K562 (cell line): ENCODE data around the gene SLC22A4. TPM values are rescaled to one million over a fixed set of nuclear protein-coding genes. Genes with fewer than 3 reads are reported as not detected.

Experiments
- ADNP ChIP-seq: fragments of 200-800 bp; sonication (Bioruptor generic); IDR thresholded peaks from 2 replicates; pipeline ENCODE4 v1.6.1; 2016; ENCODE audit warnings: missing genetic modification characterization, missing compliant biosample characterization
- ARID1B ChIP-seq: fragments of 450-650 bp; IDR thresholded peaks from 2 replicates; pipeline ENCODE4 v1.6.1; 2016; ENCODE audit warnings: antibody characterized with exemption, mild to moderate bottlenecking, inconsistent platforms
- CBFB ChIP-seq: sonication (generic); formaldehyde crosslinking; IDR thresholded peaks from 2 replicates; pipeline ENCODE4 v1.4.0; 2020; ENCODE audit warnings: mild to moderate bottlenecking, missing genetic modification reagents
- DLX4 ChIP-seq: fragments of 250-450 bp; sonication (Bioruptor Pico); IDR thresholded peaks from 2 replicates; pipeline ENCODE4 v1.6.1; 2021; ENCODE audit warnings: mild to moderate bottlenecking
- E2F3 ChIP-seq: fragments of 250-450 bp; sonication (Bioruptor Pico); IDR thresholded peaks from 2 replicates; pipeline ENCODE4 v1.4.0; 2020; ENCODE audit warnings: mild to moderate bottlenecking
- FOS ChIP-seq: IDR thresholded peaks from 3 replicates; pipeline ENCODE4 v1.6.1; 2011; ENCODE audit not compliant: insufficient read length; ENCODE audit errors: extremely low read depth
- HBP1 ChIP-seq: fragments of 450-650 bp; formaldehyde crosslinking; IDR thresholded peaks from 2 replicates; pipeline ENCODE4 v1.4.0; 2022; ENCODE audit warnings: missing genetic modification characterization
- HNRNPK ChIP-seq: fragments of 200-400 bp; formaldehyde crosslinking; IDR thresholded peaks from one replicate; pipeline ENCODE4 v1.6.1; 2018; ENCODE audit warnings: mild to moderate bottlenecking, low read depth, low read length; ENCODE audit not compliant: poor library complexity, severe bottlenecking
- IRF9 ChIP-seq: fragments of 450-650 bp; IDR thresholded peaks from 2 replicates; pipeline ENCODE4 v1.6.1; 2016; ENCODE audit warnings: missing biosample characterization, missing genetic modification characterization
- KLF1 ChIP-seq: fragments of 450-650 bp; IDR thresholded peaks from 2 replicates; pipeline ENCODE4 v1.6.1; 2016; ENCODE audit warnings: missing genetic modification characterization, missing compliant biosample characterization
- LCOR ChIP-seq: sonication (generic); formaldehyde crosslinking; IDR thresholded peaks from 2 replicates; pipeline ENCODE4 v1.8.0; 2022; ENCODE audit warnings: mild to moderate bottlenecking, missing genetic modification reagents
- MTA2 ChIP-seq: fragments of 450-650 bp; IDR thresholded peaks from 2 replicates; pipeline ENCODE4 v1.6.1; 2016; ENCODE audit warnings: low read depth
- NR3C1 ChIP-seq: sonication (generic); formaldehyde crosslinking; IDR thresholded peaks from 2 replicates; pipeline ENCODE4 v1.8.1; 2022; ENCODE audit warnings: missing genetic modification reagents
- SMARCE1 ChIP-seq: fragments of 450-650 bp; IDR thresholded peaks from 2 replicates; pipeline ENCODE4 v1.7.1; 2016; ENCODE audit warnings: mild to moderate bottlenecking
- TRIM24 ChIP-seq, 2 experiments: fragments of 450-650 bp; IDR thresholded peaks; 2 replicates each; pipeline ENCODE4 v1.6.1; 2016
- VEZF1 ChIP-seq: fragments of 200-800 bp; sonication (Bioruptor generic); IDR thresholded peaks from 2 replicates; pipeline ENCODE4 v1.6.1; 2017; ENCODE audit warnings: missing genetic modification characterization, missing compliant biosample characterization
- XRCC4 ChIP-seq: IDR thresholded peaks from one replicate; pipeline ENCODE4 v1.6.1; 2011; ENCODE audit not compliant: insufficient read depth, insufficient read length; ENCODE audit errors: extremely low read depth
- YY1 ChIP-seq, 3 experiments: IDR thresholded peaks; 2 replicates each; pipeline ENCODE4 v1.6.1; 2011; ENCODE audit warnings: low read length in 2 of 3, mild to moderate bottlenecking in 2 of 3, moderate library complexity in 2 of 3, borderline replicate concordance in 1 of 3, control low read depth in 1 of 3, low read depth in 1 of 3; ENCODE audit not compliant: insufficient read depth in 3 of 3, insufficient replicate concordance in 2 of 3, control insufficient read depth in 1 of 3, insufficient read length in 1 of 3; ENCODE audit errors: extremely low read depth in 1 of 3
- ZNF586 ChIP-seq: fragments of 450-650 bp; formaldehyde crosslinking; conservative IDR thresholded peaks from 2 replicates; pipeline ENCODE4 v1.4.0; 2020; ENCODE audit warnings: mild to moderate bottlenecking, moderate library complexity
- ZSCAN29 ChIP-seq: fragments of 450-650 bp; IDR thresholded peaks from 2 replicates; pipeline ENCODE4 v1.6.1; 2017
- polyA plus RNA-seq, 8 experiments: library from polyadenylated mRNA; depleted of rRNA in 4 of 8; stranded (reverse) in 5 of 8; unstranded in 3 of 8; fragments of >200 nt; fragmentation: Nextera tagmentation in 2 of 8; fragmentation: Illumina TruSeq in 1 of 8; extraction: Ambion mirVana in 2 of 8; extraction: Trizol in 1 of 8; gene quantifications; 2 replicates each; pipeline versions ENCODE4 v1.2.1 to v1.2.3, GENCODE V29; 2011 to 2014; ENCODE audit warnings: inconsistent platforms in 1 of 8, missing spikeins in 1 of 8
- total RNA-seq, 7 experiments: library from RNA; depleted of rRNA in 6 of 7; stranded (reverse); fragments of >200 nt in 6 of 7; fragmentation: Illumina TruSeq in 2 of 7; extraction: Trizol in 2 of 7; gene quantifications; 2 replicates each; pipeline versions ENCODE4 v1.2.1 to v1.2.3, GENCODE V29; 2011 to 2021; ENCODE audit warnings: low replicate concordance in 1 of 7

SLC22A4 gene
- total and polyA plus RNA-seq, 9 of the 15 experiments (the other 6 are each of a cell fraction or from before 2014, with no cell fraction given) = 2.7 to 9.5 (median 6.2) TPM

- TF ChIP-seq ARID1B (no peak), ZNF586 (CRISPR knock-in tag) (no peak), NR3C1 (0 out of 2 replicates have a peak, but pooled peaks have one; percentile 34), KLF1 (no peak), MTA2 (no peak), ADNP (tag) (no peak), SMARCE1 (no peak), IRF9 (tag) (no peak), CBFB (CRISPR knock-in tag) (peak; percentile 52; the same call in 1 of the 2 replicates), TRIM24 (IDR thresholded peaks at IDR 0.05) (no peak), XRCC4 (no peak), YY1 (IDR thresholded peaks at IDR 0.05; ENCODE audit: borderline replicate concordance in 1 of 3, control insufficient read depth in 1 of 3, extremely low read depth in 1 of 3, insufficient read depth in 3 of 3, insufficient read length in 1 of 3, insufficient replicate concordance in 2 of 3, low read depth in 1 of 3, low read length in 2 of 3) (peak in 2 of 3 experiments; percentile 10 to 12), E2F3 (CRISPR knock-in tag) (peak; percentile 37; the same call in 1 of the 2 replicates), HBP1 (CRISPR knock-in tag) (no peak), DLX4 (no peak), VEZF1 (CRISPR knock-in tag) (peak; percentile 40; the same call in 1 of the 2 replicates), ZSCAN29 (no peak), HNRNPK (no peak), FOS (no peak), LCOR (CRISPR knock-in tag) (0 out of 2 replicates have a peak, but pooled peaks have one; percentile 17)
Measured at GRCh38 chr5:132369474-132370180, 75.4 kb downstream of the SLC22A4 start, which contains the start of gene SLC22A5 (continued).
